Left renal pelvis (tissue), 4 donors: ENCODE measurements around the gene NCAM2. TPM values are rescaled to one million over a fixed set of nuclear protein-coding genes. Genes with fewer than 3 reads are reported as not detected.
"Not testable (repeated sequence)": the region's sequence is repeated elsewhere in the genome, so short reads cannot be mapped to it uniquely, and the experiment has no call there.

Experiments used
- DNase-seq, 4 donors: peaks; one replicate each; pipeline ENCODE4 v3.0.0-alpha.2; 2013; ENCODE audit warnings: low read depth in 4 of 4, low spot score in 3 of 4
- polyA plus RNA-seq, 4 donors: library from polyadenylated mRNA; unstranded; fragments of 120-200 nt; gene quantifications; one replicate each; pipeline ENCODE4 v1.2.1, GENCODE V29; 2013; ENCODE audit not compliant: insufficient read length in 4 of 4

NCAM2 gene
- polyA plus RNA-seq, 4 donors, result 5.8 to 48.1 (median 12.3) TPM

DNA sequence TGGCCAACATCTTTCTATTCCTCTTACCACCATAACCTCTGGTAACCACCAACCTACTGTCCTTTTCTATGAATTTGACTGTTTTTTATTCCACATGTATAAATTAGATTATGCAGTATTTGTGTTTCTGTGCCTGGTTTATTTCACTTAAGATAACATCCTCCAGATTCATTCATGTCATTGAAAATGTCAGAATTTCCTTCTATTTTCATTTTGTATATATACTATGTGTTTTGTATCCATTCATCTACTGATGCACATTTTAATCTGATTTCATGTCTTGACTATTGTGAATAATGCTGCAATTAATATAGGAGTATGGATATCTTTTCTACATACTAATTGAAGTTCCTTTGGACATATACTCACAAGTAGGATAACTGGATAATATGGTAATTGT is 403.2 kb downstream of the NCAM2 start:
- no peak for DNase-seq

- not testable (repeated sequence) for DNase-seq
Measured at GRCh38 chr21:21402187-21402586, 404.0 kb downstream of the NCAM2 start.

DNA sequence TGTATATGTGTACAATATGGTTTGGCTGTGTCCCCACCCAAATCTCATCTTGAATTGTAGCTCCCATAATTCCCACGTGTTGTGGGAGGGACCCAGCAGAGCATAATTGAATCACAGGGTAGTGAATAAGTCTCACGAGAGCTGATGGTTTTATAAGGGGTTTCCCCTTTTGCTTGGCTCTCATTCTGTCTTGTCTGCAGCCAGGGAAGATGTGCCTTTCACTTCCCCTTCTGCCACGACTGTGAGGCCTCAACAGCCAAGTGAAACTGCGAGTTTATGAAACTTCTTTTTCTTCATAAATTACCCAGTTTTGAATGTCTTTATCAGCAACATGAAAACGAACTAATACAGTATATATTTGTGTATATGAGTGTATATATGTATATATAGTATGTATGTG is 406.1 kb downstream of the NCAM2 start:
- not testable (repeated sequence) for DNase-seq

DNA sequence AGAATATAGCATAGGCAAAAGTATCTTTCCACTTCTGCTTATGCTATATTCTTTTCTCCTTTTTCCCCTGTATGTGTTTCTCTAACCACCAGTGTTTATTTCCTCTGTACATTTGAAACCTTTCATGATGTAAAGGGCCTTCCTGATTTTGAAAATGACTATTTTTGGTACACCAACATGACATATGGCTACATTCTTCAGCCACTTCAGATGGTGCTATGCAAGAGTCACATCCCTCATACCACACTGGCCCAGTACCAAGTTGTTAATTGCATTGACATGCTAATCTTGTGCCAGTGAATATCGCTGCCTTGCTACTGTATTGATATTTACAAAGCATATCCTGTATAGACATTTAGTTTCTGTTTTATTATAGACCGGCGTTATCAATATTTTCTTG is 408.7 kb downstream of the NCAM2 start:
- no peak for DNase-seq

DNA sequence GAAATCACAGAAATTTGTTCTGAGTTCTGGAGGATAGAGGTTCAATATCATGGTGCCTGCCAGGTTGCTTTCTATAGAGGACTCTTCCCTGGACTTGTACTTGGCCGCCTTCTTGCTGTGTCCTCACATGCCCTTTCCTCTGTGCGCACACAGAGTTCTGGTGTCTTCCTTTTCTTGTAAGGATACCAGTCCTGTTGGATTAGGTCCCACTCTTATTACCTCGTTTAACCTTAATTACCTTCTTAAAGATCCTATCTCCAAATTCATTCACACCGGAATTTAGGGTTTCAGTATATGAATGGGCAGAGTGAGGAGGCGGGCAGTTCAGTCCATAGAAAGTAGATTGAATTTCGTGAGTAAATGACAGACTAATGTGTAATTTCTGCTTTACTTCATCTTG is 413.9 kb downstream of the NCAM2 start:
- DNase-seq, result no peak

DNA sequence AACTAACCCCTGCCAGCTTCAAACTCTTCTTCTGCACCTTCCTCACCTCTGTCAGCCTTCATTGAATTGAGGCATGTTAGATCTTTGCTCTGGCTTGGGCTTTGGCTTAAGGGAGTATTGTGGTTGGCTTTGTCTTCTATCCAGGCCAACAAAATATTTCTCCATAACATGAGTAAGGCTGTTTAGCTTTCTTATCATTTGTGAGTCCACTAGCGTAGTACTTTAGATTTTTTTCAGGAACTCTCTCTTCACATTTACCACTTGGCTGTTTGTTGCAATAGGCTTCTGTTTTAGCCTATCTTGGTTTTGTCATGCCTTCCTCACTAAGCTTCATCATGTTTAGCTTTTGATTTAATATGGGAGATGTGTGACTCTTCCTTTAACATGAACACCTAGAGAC is 417.5 kb downstream of the NCAM2 start:
- DNase-seq, result no peak

GRCh38 chr21:21434944-21435343 is 436.7 kb downstream of the NCAM2 start:
- no peak for DNase-seq

DNA sequence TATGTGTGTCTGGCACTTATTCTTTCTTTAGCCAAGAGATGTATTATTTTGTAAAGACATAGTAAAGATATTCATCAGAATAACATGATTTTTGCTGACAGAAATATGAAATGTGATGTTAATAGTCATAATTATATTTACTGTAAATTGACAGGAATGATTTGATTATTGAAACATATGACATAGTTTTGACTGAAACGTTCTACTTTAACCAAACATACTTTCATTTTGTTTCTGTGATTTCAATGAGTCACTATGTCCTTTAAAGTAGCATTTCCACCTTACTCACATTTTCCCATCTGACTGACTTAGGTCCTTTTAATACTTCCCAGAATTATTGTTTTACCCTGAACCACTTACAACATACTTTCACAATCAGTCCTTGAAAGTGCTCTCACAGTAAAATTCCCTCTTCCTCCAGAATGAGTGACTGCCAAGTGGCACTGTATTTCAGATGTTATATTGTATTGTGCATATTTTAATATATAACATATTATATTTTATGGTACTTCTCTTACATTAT is 437.9 kb downstream of the NCAM2 start:
- no peak for DNase-seq

GRCh38 chr21:21439761-21440160 is 441.6 kb downstream of the NCAM2 start:
- no peak for DNase-seq

GRCh38 chr21:21457077-21457476 is 458.9 kb downstream of the NCAM2 start:
- DNase-seq, result no peak

- DNase-seq, result no peak
Measured at GRCh38 chr21:21458124-21458631, 460.0 kb downstream of the NCAM2 start.

DNA sequence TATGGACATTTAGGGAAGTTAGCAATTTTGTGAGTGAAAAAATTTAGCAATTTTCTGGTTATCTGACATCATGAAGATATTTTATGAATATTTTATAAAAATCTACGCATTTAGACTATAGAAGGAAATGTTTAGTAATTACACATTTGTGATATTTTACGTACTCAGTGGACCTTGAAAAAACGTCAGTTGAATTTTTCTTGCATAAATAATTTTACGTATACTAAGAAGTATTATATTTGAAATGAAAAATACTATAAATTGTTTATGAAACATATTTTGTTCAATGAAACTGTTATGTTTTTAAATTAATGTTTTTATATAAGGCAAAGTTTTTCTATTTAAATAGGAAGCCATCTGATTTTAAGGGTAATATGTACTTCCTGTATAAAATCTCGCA is 462.8 kb downstream of the NCAM2 start:
- DNase-seq, result no peak

DNA sequence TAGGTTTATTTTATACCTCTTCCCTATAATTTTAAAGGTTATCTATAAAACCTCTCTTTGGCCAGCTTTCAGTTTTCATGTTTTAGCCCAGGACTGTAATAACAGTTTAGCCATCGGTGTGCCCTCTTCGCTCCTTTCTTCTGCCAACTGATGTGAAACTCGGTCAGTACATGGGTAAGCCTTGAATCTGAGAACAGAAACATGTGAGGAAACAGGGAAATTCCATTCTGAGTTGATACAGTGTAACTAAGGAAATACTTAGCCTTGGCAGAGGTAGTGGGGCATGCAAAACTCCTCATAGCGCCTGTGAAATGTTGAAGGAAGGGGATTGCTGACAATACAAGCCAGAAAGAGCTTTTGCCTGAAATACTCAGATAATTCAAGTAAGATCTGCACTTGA is 465.2 kb downstream of the NCAM2 start:
- no peak for DNase-seq

DNA sequence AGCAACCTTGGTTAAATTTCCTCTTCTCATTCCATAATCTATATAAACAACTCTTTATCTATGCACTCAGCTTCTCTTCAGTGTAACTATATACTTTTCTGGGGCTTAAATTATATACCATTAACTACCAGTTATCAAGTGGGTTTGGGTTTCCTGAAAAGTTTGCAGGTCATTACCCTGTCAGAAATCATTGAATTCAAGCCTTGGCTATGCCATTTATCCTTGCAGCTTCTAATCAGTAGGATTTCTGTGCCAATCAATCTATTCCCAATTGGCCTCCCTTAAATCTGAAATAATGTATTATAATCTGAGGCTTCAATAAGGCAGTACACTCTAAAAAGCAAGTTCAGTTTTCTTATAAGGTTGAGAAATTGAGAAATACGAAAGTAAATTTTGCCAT is 466.5 kb downstream of the NCAM2 start:
- DNase-seq, result no peak

- DNase-seq, result no peak
Measured at GRCh38 chr21:21466752-21467151, 468.5 kb downstream of the NCAM2 start.

GRCh38 chr21:21468003-21468402 is 469.8 kb downstream of the NCAM2 start:
- no peak for DNase-seq

DNA sequence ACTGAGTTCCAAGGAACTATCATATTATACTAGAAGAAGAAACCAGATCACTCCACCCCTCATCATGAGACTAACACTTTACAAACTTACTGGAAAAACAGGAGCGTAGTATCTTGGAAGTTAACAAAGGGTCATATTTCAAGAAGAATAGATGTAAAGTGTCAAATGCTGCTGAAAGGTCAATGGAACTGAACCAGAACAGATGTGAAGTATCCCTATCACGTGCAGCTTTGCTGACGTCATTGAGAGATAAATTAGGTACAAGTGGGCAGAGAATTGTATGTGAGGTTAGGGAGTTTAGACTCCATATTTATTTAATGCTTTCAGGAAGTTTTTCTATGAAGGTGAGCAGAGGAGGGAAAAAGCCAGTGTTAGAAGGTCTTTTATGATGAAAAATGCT is 483.0 kb downstream of the NCAM2 start:
- DNase-seq, result no peak

- no peak for DNase-seq
Measured at GRCh38 chr21:21508859-21509258, 510.6 kb downstream of the NCAM2 start.

DNA sequence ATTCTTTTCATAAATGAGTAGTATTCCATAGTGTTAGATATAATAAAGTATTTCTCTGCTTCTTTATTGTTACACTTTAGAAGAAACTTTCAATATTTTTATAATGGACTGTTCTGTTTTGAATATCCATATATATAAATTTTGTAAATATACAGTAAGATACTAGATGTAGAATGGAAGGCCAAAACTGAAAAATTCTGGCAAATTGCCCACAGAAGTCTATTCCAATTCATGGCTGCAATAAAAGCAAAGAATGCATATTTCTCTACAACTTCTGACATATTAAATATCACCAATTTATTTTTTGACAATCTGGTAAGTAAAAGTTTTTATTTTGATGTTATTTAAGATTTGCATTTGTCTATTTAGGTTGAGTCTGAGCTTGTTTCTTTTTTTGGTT is 532.5 kb downstream of the NCAM2 start:
- DNase-seq, result no peak

DNA sequence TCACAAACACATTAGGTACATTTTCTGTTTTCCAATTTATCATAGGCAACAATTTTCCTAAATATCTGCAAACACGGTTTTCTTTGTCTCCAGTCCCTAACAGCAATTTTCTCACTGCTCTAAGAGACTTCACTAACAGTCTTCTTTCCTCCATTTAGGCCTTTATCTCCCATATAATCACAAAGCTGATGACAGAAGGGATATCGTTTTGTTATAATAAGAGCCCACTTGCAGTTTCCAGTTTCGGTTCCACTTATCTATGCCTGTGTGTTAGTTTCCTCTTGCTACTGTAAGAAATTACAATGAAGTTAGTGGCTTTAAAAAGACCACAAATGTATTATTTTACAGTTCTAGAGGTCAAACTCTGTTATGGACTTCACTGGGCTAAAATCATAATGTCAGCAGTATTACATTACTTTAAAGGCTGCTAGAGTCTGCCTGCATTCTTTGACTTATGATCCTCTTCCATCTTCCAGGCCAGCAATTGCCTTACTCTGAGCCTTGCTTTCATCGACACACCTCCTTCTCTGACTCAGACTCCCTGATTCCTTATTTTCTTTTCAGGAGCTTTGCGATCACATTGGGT is 549.3 kb downstream of the NCAM2 start:
- DNase-seq, result no peak

- no peak for DNase-seq
Measured at GRCh38 chr21:21559285-21560045, 561.3 kb downstream of the NCAM2 start.
